MM.1S (cell line): ENCODE results near the gene POLR2E.

ENCODE experiments used
- CTCF ChIP-seq: fragments of 300-600 bp; sonication (generic); IDR thresholded peaks from 2 replicates; pipeline ENCODE4 v1.5.1; 2016; ENCODE audit warnings: antibody characterized with exemption, low read length, mixed read lengths
- EZH2 ChIP-seq: fragments of 300-600 bp; sonication (generic); optimal IDR thresholded peaks from 2 replicates; pipeline ENCODE3; 2017; ENCODE audit warnings: low read depth, mild to moderate bottlenecking, antibody characterized with exemption, low read length, mixed read lengths
- EZH2phosphoT487 ChIP-seq: fragments of 300-600 bp; sonication (generic); IDR thresholded peaks from 2 replicates; pipeline ENCODE4 v1.6.1; 2018; ENCODE audit warnings: antibody characterized with exemption, low read length

- no peak for TF ChIP-seq EZH2
- TF ChIP-seq CTCF: no peak
- TF ChIP-seq EZH2phosphoT487: no peak
Observed at GRCh38 chr19:1105873-1106840, 11.0 kb upstream of the POLR2E start.
